ENCODE results near the gene INO80E. TPM values are rescaled to one million over a fixed set of nuclear protein-coding genes. Genes with fewer than 3 reads are reported as not detected.

The INO80E gene, protein sequence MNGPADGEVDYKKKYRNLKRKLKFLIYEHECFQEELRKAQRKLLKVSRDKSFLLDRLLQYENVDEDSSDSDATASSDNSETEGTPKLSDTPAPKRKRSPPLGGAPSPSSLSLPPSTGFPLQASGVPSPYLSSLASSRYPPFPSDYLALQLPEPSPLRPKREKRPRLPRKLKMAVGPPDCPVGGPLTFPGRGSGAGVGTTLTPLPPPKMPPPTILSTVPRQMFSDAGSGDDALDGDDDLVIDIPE
- total RNA-seq: 29.0 TPM
- long read RNA-seq, transcript INO80E-201 (6 exons, 1,489 nt): major isoform, 5 of 20 reads
- long read RNA-seq, partial matches to known transcripts: 4 of 20 reads
- long read RNA-seq, other reads (novel, unspliced or antisense): 7 of 20 reads

DNA sequence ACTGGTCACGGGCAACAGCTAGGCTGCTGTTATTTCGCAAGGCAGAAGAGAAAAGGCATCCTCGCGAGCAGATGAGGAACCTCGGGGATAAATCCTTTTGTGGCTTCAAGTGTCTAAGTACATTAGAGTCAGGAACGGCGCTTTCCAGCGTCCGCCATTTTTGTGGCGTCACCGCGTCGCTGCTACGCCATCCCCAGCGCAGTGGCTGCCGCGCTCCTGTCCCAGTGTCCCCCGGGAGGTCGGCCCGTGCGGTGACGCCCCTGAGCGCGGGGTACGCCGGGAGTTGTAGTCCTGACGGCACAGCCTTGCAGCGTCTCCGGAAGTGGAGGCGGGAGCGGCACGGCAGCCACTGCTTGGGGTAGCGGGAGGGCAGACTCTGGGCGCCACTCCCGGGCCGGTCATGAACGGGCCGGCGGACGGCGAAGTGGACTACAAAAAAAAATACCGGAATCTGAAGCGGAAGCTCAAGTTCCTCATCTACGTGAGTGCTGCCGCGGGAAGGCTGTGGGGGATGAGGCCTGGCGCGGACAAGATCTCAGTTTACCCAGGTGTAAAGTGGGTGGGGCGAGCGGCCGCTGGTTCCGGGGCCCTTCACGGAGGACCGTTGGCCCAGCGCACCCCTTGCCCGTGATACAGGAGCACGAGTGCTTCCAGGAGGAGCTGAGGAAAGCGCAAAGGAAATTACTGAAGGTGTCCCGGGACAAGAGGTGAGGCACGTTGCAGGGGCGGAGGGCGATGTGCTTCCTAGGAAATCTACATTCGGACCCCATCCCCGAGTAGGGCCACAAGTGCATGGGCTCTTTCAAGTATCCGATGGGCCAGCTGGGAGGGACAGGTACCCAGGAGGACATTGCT lies at the start of gene INO80E:
Gene INO80E, plus strand, starts transcription at position 331 of the 855 bp plus-strand sequence. Its CDS starts 70 bp downstream, at position 401.
- Histone ChIP-seq H3K4me3 (peak within 1 kb of the TSS; percentile 98), H3K9me3 (replicated peaks) (no peaks in the 10 kb centered on the region), H3K4me1 (peaks cover 53% of the 10 kb centered on the region), H3K27ac (replicated peaks) (peak within 1 kb of the TSS; percentile 99), H3K36me3 (peaks cover 52% of the 10 kb centered on the region), H3K27me3 (ENCODE audit: low read depth) (no peaks in the 10 kb centered on the region)
- TF ChIP-seq, protein P1, sequence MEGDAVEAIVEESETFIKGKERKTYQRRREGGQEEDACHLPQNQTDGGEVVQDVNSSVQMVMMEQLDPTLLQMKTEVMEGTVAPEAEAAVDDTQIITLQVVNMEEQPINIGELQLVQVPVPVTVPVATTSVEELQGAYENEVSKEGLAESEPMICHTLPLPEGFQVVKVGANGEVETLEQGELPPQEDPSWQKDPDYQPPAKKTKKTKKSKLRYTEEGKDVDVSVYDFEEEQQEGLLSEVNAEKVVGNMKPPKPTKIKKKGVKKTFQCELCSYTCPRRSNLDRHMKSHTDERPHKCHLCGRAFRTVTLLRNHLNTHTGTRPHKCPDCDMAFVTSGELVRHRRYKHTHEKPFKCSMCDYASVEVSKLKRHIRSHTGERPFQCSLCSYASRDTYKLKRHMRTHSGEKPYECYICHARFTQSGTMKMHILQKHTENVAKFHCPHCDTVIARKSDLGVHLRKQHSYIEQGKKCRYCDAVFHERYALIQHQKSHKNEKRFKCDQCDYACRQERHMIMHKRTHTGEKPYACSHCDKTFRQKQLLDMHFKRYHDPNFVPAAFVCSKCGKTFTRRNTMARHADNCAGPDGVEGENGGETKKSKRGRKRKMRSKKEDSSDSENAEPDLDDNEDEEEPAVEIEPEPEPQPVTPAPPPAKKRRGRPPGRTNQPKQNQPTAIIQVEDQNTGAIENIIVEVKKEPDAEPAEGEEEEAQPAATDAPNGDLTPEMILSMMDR (IDR thresholded peaks at IDR 0.05; ENCODE audit: borderline replicate concordance): no peak
- DNase-seq: peak; percentile 99
- intact Hi-C loops (cut with micrococcal nuclease): no loop called here

DNA sequence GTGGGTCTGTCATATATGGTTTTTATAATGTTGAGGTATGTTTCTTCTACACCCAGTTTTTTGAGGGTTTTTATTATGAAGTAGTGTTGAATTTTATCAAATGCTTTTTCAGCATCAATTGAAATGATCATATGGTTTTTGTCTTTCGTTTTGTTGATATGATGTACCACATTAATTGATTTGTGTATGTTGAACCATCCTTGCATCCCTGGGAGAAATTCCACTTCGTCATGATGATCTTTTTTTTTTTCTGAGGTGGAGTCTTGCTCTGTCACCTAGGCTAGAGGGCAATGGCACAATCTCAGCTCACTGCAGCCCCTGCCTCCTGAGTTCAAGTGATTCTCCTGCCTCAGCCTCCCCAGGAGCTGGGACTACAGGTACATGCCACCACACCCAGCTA lies 48.1 kb upstream of the INO80E start:
- no peak for DNase-seq
- TF ChIP-seq, protein P1 (IDR thresholded peaks at IDR 0.05; ENCODE audit: borderline replicate concordance): no peak
- H3K36me3 ChIP-seq: no peaks in the 10 kb centered on the region
- H3K27me3 ChIP-seq (ENCODE audit: low read depth): no peaks in the 10 kb centered on the region
- no peak overlapping the region for H3K27ac ChIP-seq (replicated peaks)
- no peak overlapping the region for H3K4me3 ChIP-seq
- peaks cover 9% of the 10 kb centered on the region for H3K9me3 ChIP-seq (replicated peaks)
- H3K4me1 ChIP-seq: no peaks in the 10 kb centered on the region
- intact Hi-C loops (cut with micrococcal nuclease): no loop called here

DNA sequence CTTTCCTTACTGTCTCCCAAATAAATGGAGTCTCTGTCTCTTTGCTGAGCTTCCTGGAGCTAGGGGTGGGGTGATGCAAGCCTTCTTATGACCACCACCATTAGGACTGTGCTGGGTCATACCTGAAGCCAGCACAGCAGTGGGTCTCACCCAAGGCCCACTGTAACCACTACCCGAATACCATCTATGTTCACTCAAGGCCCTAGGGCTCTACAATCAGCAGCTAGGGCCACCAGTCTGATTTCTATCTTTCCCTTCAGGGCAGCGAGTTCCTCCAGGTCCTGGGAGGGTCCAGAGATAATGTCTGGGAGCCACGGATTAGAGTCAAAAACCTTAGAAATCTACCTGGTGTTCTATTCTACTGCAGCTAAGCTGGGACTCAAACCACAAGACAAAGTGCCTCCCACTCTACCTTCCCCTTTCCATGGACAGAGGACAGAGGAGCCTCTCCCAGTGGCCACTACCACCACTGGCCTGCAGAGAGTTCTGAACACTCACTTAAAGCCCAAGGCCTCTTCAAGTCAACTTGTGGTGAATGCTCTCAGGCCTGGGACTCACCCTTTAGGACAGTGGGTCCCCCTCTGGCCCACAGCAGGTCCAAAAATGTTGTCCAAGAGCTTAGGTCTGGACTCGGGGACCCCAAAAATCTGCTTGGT lies 45.1 kb upstream of the INO80E start:
- peaks cover 9% of the 10 kb centered on the region for H3K9me3 ChIP-seq (replicated peaks)
- no peaks in the 10 kb centered on the region for H3K4me1 ChIP-seq
- TF ChIP-seq, protein P1 (IDR thresholded peaks at IDR 0.05; ENCODE audit: borderline replicate concordance): no peak
- no peaks in the 10 kb centered on the region for H3K27me3 ChIP-seq (ENCODE audit: low read depth)
- no peak for DNase-seq
- H3K27ac ChIP-seq (replicated peaks): no peak overlapping the region
- intact Hi-C loops (cut with micrococcal nuclease): no loop called here
- H3K4me3 ChIP-seq: no peak overlapping the region
- no peaks in the 10 kb centered on the region for H3K36me3 ChIP-seq

DNA sequence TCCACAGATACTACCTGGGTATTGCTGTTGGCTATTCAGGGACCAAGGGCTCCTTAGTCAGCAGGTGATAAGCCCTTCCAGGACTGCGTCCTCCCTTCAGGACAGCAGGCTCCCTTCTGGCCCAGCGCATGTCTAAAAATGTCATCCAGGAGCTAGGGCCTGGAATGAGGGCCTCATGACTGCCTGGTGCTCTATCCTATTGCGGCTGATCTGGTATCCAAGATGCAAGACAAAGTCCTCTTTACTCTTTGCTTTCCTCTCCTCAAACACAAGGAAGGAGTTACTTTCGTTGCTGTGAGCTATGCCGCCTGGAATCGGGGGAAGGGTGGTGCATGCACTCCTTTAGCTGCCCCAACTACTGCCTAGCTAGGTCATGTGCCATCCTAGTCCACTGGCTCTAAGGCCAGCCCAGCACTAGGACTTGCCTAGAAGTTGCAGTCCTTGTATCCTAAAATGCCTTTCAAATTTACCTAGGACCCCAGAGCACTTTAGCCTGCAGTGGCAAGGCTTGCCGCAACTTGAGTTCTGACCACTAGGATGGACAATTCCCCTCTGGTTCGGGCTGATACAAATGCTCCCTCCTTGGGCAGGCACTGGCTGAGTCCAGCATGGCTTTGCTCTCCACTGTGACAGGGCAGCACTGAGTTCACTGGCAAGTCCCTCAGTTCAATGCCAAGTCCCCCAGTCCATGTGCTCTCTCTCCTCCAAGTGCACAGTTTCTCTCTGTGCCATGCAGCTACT lies 44.2 kb upstream of the INO80E start:
- no peaks in the 10 kb centered on the region for H3K4me1 ChIP-seq
- H3K27ac ChIP-seq (replicated peaks): no peak overlapping the region
- peaks cover 9% of the 10 kb centered on the region for H3K9me3 ChIP-seq (replicated peaks)
- intact Hi-C loops (cut with micrococcal nuclease): no loop called here
- H3K36me3 ChIP-seq: no peaks in the 10 kb centered on the region
- DNase-seq: no peak
- TF ChIP-seq, protein P1 (IDR thresholded peaks at IDR 0.05; ENCODE audit: borderline replicate concordance): no peak
- no peaks in the 10 kb centered on the region for H3K27me3 ChIP-seq (ENCODE audit: low read depth)
- no peak overlapping the region for H3K4me3 ChIP-seq

DNA sequence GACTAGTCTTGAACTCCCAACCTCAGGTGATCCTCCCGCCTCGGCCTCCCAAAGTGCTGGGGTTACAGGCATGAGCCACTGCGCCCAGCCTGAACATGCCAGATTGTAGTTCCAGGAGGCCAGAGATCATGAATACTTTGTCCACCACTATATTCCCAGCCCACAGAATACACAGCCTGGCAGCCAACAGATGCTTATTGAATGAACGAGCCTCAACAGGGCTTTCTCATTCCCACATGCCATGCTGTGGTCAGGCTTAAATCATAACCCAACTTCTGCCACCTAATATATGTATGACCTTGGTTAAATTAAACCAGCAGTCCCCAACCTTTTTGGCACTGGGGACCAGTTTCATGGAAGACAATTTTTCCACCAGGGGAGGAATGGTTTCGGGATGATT lies 37.3 kb upstream of the INO80E start:
- H3K27ac ChIP-seq (replicated peaks): no peak overlapping the region
- H3K36me3 ChIP-seq: no peaks in the 10 kb centered on the region
- H3K4me3 ChIP-seq: no peak overlapping the region
- intact Hi-C loops (cut with micrococcal nuclease): no loop called here
- peaks cover 24% of the 10 kb centered on the region for H3K4me1 ChIP-seq
- TF ChIP-seq, protein P1 (IDR thresholded peaks at IDR 0.05; ENCODE audit: borderline replicate concordance): no peak
- no peaks in the 10 kb centered on the region for H3K9me3 ChIP-seq (replicated peaks)
- no peak for DNase-seq
- no peaks in the 10 kb centered on the region for H3K27me3 ChIP-seq (ENCODE audit: low read depth)
